ENCODE results near the gene SVIL. TPM values are rescaled to one million over a fixed set of nuclear protein-coding genes. Genes with fewer than 3 reads are reported as not detected.

Gene SVIL
- total RNA-seq, 1 donor from 2014 or later = 94.7 TPM

DNA sequence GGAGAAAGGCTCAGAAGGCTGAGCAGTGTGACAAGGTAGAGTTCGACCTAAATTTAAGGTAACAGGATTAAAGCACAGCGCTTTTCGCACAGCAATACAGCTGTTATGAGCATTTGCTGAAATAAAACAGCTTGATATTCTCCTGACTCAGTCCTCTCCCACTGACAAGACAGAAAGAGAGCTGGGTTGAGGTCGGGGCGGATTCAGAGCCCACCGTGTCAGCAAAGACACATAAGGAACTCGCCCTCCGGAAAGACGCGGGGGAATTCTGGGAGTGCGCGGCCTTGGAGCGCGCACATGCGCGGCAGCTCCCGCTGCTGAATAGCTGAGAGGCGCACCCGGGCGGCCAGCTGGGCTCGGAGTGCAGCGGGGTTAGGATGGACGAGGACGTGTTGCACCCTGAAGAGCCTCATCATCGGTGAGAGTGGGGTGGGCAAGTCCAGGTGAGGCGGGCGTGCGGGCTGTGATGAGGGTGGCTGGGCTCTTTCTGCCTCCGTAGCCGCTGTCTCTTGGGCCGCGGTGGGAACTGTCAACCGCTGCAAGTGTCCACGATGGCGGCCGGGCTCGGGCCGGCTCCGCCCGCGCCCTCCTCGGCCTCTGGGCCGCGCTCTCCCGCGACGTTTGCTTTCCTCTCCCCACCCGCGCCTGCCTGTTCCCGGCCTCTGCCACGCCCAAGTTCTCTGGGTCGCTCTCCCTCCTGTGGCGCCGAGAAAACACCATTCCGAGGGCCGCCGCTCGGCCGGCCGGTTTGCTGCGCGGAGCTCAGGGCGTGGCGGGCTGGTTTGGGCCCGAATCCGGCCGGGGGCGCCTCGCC, 225.3 kb downstream of the SVIL start:
- intact Hi-C loops (cut with DNase I) = loop anchor here (5.0 kb wide), 1 partner anchor 38 kb away; no protein-coding TSS in a partner anchor
- peak in 1 of 2 donors; percentile 80 for DNase-seq (ENCODE audit: low spot score in 2 of 2)
- H3K36me3 ChIP-seq = no peaks in the 10 kb centered on the region
- H3K9me3 ChIP-seq = no peaks in the 10 kb centered on the region
- H3K27me3 ChIP-seq = no peaks in the 10 kb centered on the region
- peaks cover 0 to 27% of the 10 kb centered on the region in 2 donors for H3K4me1 ChIP-seq
- H3K27ac ChIP-seq = peak overlapping the region; percentile 81 to 91
- TF ChIP-seq, protein P1, sequence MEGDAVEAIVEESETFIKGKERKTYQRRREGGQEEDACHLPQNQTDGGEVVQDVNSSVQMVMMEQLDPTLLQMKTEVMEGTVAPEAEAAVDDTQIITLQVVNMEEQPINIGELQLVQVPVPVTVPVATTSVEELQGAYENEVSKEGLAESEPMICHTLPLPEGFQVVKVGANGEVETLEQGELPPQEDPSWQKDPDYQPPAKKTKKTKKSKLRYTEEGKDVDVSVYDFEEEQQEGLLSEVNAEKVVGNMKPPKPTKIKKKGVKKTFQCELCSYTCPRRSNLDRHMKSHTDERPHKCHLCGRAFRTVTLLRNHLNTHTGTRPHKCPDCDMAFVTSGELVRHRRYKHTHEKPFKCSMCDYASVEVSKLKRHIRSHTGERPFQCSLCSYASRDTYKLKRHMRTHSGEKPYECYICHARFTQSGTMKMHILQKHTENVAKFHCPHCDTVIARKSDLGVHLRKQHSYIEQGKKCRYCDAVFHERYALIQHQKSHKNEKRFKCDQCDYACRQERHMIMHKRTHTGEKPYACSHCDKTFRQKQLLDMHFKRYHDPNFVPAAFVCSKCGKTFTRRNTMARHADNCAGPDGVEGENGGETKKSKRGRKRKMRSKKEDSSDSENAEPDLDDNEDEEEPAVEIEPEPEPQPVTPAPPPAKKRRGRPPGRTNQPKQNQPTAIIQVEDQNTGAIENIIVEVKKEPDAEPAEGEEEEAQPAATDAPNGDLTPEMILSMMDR (IDR thresholded peaks at IDR 0.05) = no peak
- peak overlapping the region; percentile 62 to 73 for H3K4me3 ChIP-seq

DNA sequence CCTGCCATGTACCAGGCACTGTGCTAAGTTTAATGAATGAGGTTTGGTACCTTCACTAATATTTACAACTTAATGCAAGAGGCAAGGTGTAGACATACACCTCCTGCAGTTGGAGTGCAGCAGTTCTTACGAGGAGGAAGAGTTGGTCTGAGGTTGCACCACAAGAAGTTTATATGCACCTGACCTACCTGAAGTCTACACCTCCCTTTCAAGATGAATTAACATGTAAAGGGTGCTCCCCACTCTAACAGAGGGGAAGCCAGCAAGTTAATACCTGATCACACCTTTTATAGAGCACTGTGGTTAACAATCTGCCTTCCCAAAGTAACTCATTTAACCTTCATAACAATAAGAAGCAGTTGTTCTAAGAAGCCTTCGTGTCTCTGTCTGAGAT, 225.9 kb downstream of the SVIL start:
- Histone ChIP-seq H3K36me3 (no peaks in the 10 kb centered on the region), H3K4me1 (peaks cover 0 to 24% of the 10 kb centered on the region in 2 donors), H3K27me3 (no peaks in the 10 kb centered on the region), H3K9me3 (no peaks in the 10 kb centered on the region), H3K27ac (peak overlapping the region; percentile 81 to 91), H3K4me3 (peak overlapping the region; percentile 62 to 73)
- intact Hi-C loops (cut with DNase I) = no loop called here
- TF ChIP-seq, protein P1 (IDR thresholded peaks at IDR 0.05) = no peak
- no peak for DNase-seq (ENCODE audit: low spot score in 2 of 2)
